Fibroblast of lung (primary cell): ENCODE measurements around the gene TCERG1L.

Experiments used
- EZH2 ChIP-seq: IDR thresholded peaks from 2 replicates; pipeline ENCODE4 v1.5.1; 2012; ENCODE audit warnings: low read length, control low read depth, mild to moderate bottlenecking; ENCODE audit errors: missing control alignments
- TF ChIP-seq, protein P1 (sequence below), 2 donors: IDR thresholded peaks in 1 of 2; conservative IDR thresholded peaks in 1 of 2; 1 replicate in 1 of 2; 2 replicates in 1 of 2; pipeline ENCODE4 v1.5.1; 2011 to 2012; ENCODE audit warnings: low read length in 2 of 2, control low read depth in 1 of 2, inconsistent platforms in 1 of 2, low read depth in 1 of 2, mild to moderate bottlenecking in 1 of 2

DNA sequence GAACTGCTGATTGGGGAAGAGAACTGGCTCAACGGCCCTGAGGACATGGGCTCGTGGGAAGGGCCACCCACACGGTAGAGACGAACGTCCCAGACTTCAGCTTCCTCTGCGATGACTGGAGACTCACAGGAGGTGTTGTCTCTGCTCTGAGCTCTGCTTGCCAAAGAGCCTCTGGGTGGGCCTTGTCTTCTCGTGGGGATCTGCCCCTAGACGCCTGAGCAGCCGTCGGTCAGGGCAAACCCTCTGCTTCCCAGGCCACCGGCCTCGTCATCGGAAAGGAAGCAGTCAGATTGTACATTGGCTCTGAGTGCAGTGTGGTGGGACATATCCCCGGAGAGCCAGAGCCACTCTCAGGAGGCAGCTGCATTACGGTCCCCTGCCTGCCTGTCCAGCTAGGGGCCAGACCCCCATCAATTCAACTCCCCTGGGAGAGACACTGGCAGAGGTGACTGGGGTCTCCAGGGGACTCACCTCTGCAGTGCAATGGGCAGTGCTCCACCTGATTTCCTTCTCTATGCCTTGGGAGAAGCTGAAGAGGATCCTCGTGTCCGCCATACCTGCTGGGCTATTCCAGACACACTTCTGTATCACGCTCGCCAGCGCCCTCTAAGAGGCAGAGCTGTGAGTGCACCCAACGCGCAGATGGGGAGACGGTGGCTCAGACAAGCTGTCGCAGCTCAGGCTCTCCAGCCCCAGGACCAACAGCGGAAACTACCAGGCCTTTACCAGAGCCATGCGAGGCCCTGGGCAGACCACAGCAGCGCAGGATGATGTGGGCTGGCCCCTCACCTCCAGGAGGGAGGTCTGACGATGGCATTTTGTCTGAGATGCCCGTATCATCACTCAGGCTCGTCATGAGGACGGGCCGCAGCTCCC, 227.4 kb downstream of the TCERG1L start:
- TF ChIP-seq, protein P1, sequence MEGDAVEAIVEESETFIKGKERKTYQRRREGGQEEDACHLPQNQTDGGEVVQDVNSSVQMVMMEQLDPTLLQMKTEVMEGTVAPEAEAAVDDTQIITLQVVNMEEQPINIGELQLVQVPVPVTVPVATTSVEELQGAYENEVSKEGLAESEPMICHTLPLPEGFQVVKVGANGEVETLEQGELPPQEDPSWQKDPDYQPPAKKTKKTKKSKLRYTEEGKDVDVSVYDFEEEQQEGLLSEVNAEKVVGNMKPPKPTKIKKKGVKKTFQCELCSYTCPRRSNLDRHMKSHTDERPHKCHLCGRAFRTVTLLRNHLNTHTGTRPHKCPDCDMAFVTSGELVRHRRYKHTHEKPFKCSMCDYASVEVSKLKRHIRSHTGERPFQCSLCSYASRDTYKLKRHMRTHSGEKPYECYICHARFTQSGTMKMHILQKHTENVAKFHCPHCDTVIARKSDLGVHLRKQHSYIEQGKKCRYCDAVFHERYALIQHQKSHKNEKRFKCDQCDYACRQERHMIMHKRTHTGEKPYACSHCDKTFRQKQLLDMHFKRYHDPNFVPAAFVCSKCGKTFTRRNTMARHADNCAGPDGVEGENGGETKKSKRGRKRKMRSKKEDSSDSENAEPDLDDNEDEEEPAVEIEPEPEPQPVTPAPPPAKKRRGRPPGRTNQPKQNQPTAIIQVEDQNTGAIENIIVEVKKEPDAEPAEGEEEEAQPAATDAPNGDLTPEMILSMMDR (conservative IDR thresholded peaks at IDR 0.05 in 1 of 2, IDR thresholded peaks at IDR 0.05 in 1 of 2; ENCODE audit: low read depth in 1 of 2, low read length in 2 of 2) = no peak
- TF ChIP-seq EZH2 = no peak
